H1 (cell line): ENCODE measurements around the gene KRTDAP. TPM values are rescaled to one million over a fixed set of nuclear protein-coding genes. Genes with fewer than 3 reads are reported as not detected.

ENCODE experiments used
- CTCF ChIA-PET: fragments of 300-600 bp; sonication (Branson Sonifier 250); formaldehyde crosslinking; loops from one replicate; lab custom pipeline; 2021; ENCODE audit not compliant: partially characterized antibody; lab: Charles Lee
- POLR2A ChIA-PET: fragments of 300-600 bp; sonication (Branson Sonifier 250); formaldehyde crosslinking; loops from one replicate; lab custom pipeline; 2021; ENCODE audit warnings: inconsistent platforms; ENCODE audit not compliant: partially characterized antibody; lab: Charles Lee
- DNase-seq, 2 experiments: peaks; one replicate each; pipeline versions ENCODE4 v3.0.0 to v3.0.0-alpha.2; 2010 to 2022; ENCODE audit warnings: low spot score in 2 of 2, low read depth in 1 of 2, mixed read lengths in 1 of 2
- FAIRE-seq: peaks from 2 replicates; lab custom pipeline; 2011; peaks lifted over from hg19 to GRCh38; lab: Jason Lieb, UNC
- H2AFZ ChIP-seq: 2 replicates; pipeline ENCODE4 v1.8.1; 2012; ENCODE audit warnings: low read length, inconsistent platforms
- H2AK5ac ChIP-seq: 2 replicates; pipeline ENCODE4 v1.6.1; 2013; ENCODE audit warnings: low read depth, low read length
- H2BK120ac ChIP-seq: replicated peaks from 2 replicates; pipeline ENCODE3; 2013; ENCODE audit warnings: low read depth, low read length, inconsistent platforms
- H2BK12ac ChIP-seq: 2 replicates; pipeline ENCODE4 v1.6.1; 2013; ENCODE audit warnings: low read depth, low read length
- H2BK15ac ChIP-seq: 2 replicates; pipeline ENCODE4 v1.6.1; 2013; ENCODE audit warnings: low read length
- H2BK20ac ChIP-seq: 2 replicates; pipeline ENCODE4 v1.6.1; 2013; ENCODE audit warnings: low read length
- H2BK5ac ChIP-seq: 2 replicates; pipeline ENCODE4 v1.6.1; 2013; ENCODE audit warnings: low read depth, low read length
- H3K14ac ChIP-seq: 2 replicates; pipeline ENCODE4 v1.6.1; 2013; ENCODE audit warnings: inconsistent platforms; ENCODE audit not compliant: insufficient read length
- H3K18ac ChIP-seq: 2 replicates; pipeline ENCODE4 v1.6.1; 2013; ENCODE audit warnings: low read length; ENCODE audit errors: extremely low read depth
- H3K23ac ChIP-seq: 2 replicates; pipeline ENCODE4 v1.6.1; 2013; ENCODE audit warnings: inconsistent platforms; ENCODE audit not compliant: insufficient read length
- H3K23me2 ChIP-seq: 2 replicates; pipeline ENCODE4 v1.6.1; 2013; ENCODE audit warnings: low read depth, low read length
- H3K27ac ChIP-seq: 2 replicates; pipeline ENCODE4 v1.6.1; 2011; ENCODE audit warnings: low read depth, low read length, inconsistent platforms
- H3K27me3 ChIP-seq, 4 experiments: replicated peaks in 1 of 4; 1 replicate in 1 of 4; 2 replicates in 3 of 4; pipeline versions ENCODE4 v1.6.1 to v1.8.1; 2011 to 2013; ENCODE audit warnings: low read length in 3 of 4, mild to moderate bottlenecking in 3 of 4, inconsistent platforms in 2 of 4, mixed read lengths in 2 of 4, moderate library complexity in 1 of 4; ENCODE audit not compliant: control insufficient read depth in 3 of 4, insufficient read depth in 3 of 4; ENCODE audit errors: extremely low read depth in 1 of 4
- H3K36me3 ChIP-seq, 4 experiments: 2 replicates each; pipeline versions ENCODE4 v1.6.1 to v1.8.1; 2011 to 2013; ENCODE audit warnings: mild to moderate bottlenecking in 4 of 4, low read length in 3 of 4, moderate library complexity in 2 of 4, control low read depth in 1 of 4, inconsistent platforms in 1 of 4; ENCODE audit not compliant: insufficient read depth in 4 of 4, control insufficient read depth in 2 of 4
- H3K4ac ChIP-seq: replicated peaks from 2 replicates; pipeline ENCODE3; 2013; ENCODE audit warnings: low read length, low read depth, mixed read lengths, inconsistent platforms; ENCODE audit not compliant: insufficient read length
- H3K4me1 ChIP-seq, 4 experiments: replicated peaks in 1 of 4; 1 replicate in 1 of 4; 2 replicates in 3 of 4; pipeline versions ENCODE4 v1.6.1 to v1.8.1; 2011 to 2013; ENCODE audit warnings: low read length in 3 of 4, inconsistent platforms in 2 of 4, mixed read lengths in 1 of 4; ENCODE audit not compliant: insufficient read depth in 4 of 4, control insufficient read depth in 3 of 4
- H3K4me2 ChIP-seq, 2 experiments: 2 replicates each; pipeline versions ENCODE4 v1.6.1 to v1.8.1; 2011 to 2013; ENCODE audit warnings: low read depth in 2 of 2, low read length in 2 of 2, control low read depth in 1 of 2, inconsistent platforms in 1 of 2, mild to moderate bottlenecking in 1 of 2; ENCODE audit not compliant: insufficient read depth in 1 of 2
- H3K4me3 ChIP-seq, 4 experiments: fragments of 200-600, 300-600 bp in 1 of 4; sonication (generic), shearing (Covaris generic), sonication (Bioruptor Twin) in 1 of 4; 2 replicates each; pipeline versions ENCODE4 v1.5.1 to v1.8.1; 2011 to 2016; ENCODE audit warnings: low read length in 4 of 4, low read depth in 3 of 4, control low read depth in 2 of 4, inconsistent platforms in 2 of 4, mild to moderate bottlenecking in 2 of 4, mixed read lengths in 1 of 4, moderate library complexity in 1 of 4; ENCODE audit not compliant: insufficient read depth in 2 of 4; ENCODE audit errors: extremely low read depth in 1 of 4
- H3K56ac ChIP-seq: replicated peaks from 2 replicates; pipeline ENCODE3; 2013; ENCODE audit warnings: low read depth, mild to moderate bottlenecking, mixed read lengths, low read length, inconsistent platforms; ENCODE audit not compliant: insufficient read length
- H3K79me1 ChIP-seq: 2 replicates; pipeline ENCODE4 v1.6.1; 2013; ENCODE audit warnings: low read depth, low read length, control low read depth
- H3K79me2 ChIP-seq, 2 experiments: 2 replicates each; pipeline versions ENCODE4 v1.6.1 to v1.8.1; 2012 to 2013; ENCODE audit warnings: low read length in 2 of 2, mild to moderate bottlenecking in 2 of 2, inconsistent platforms in 1 of 2; ENCODE audit not compliant: insufficient read depth in 2 of 2, control insufficient read depth in 1 of 2
- H3K9ac ChIP-seq, 4 experiments: replicated peaks in 1 of 4; 1 replicate in 1 of 4; 2 replicates in 3 of 4; pipeline versions ENCODE4 v1.6.1 to v1.8.1; 2011 to 2013; ENCODE audit warnings: low read depth in 3 of 4, low read length in 3 of 4, control low read depth in 2 of 4, mild to moderate bottlenecking in 2 of 4, moderate library complexity in 2 of 4, inconsistent platforms in 1 of 4; ENCODE audit errors: extremely low read depth in 1 of 4
- H3K9me3 ChIP-seq, 2 experiments: 2 replicates each; pipeline versions ENCODE4 v1.6.1 to v1.8.1; 2012 to 2013; ENCODE audit warnings: mild to moderate bottlenecking in 2 of 2, moderate library complexity in 2 of 2, control low read depth in 1 of 2, inconsistent platforms in 1 of 2, low read depth in 1 of 2, low read length in 1 of 2, mixed read lengths in 1 of 2; ENCODE audit not compliant: insufficient read depth in 2 of 2
- H4K20me1 ChIP-seq, 2 experiments: replicated peaks in 1 of 2; 2 replicates each; pipeline versions ENCODE3 to v1.8.1; 2011 to 2013; ENCODE audit warnings: inconsistent platforms in 2 of 2, low read length in 2 of 2, mild to moderate bottlenecking in 1 of 2; ENCODE audit not compliant: insufficient read depth in 2 of 2, control insufficient read depth in 1 of 2
- H4K5ac ChIP-seq: 2 replicates; pipeline ENCODE4 v1.6.1; 2013; ENCODE audit warnings: low read length, low read depth, mixed read lengths, inconsistent platforms; ENCODE audit not compliant: insufficient read length
- H4K8ac ChIP-seq: 2 replicates; pipeline ENCODE4 v1.8.0; 2013; ENCODE audit warnings: mild to moderate bottlenecking, moderate library complexity, low read length, inconsistent platforms; ENCODE audit not compliant: insufficient read depth; ENCODE audit errors: extremely low read depth
- H4K91ac ChIP-seq: replicated peaks from 2 replicates; pipeline ENCODE3; 2013; ENCODE audit warnings: low read length, mixed read lengths, inconsistent platforms; ENCODE audit not compliant: insufficient read length
- SP1 ChIP-seq: IDR thresholded peaks from 2 replicates; pipeline ENCODE4 v1.6.1; 2011; ENCODE audit warnings: low read depth, low read length
- TBP ChIP-seq: IDR thresholded peaks from 2 replicates; pipeline ENCODE4 v1.6.1; 2011; ENCODE audit warnings: low read depth, low read length, improper control_type of control experiment
- WGBS, 2 experiments: shearing (Covaris generic) in 1 of 2; methylation state at CpG; one replicate each; pipeline versions ENCODE4 v1.1.6 to v1.1.7; 2013 to 2015; ENCODE audit warnings: low lambda C conversion rate in 2 of 2, mixed read lengths in 2 of 2, inconsistent platforms in 1 of 2, low coverage in 1 of 2, missing lambda C conversion rate in 1 of 2; ENCODE audit not compliant: insufficient replicate concordance in 2 of 2, insufficient coverage in 1 of 2, insufficient read length in 1 of 2; ENCODE audit errors: extremely low coverage in 1 of 2, missing lambda C conversion rate in 1 of 2; 5-methylcytosine and 5-hydroxymethylcytosine counted together
- polyA plus RNA-seq, 7 experiments: library from polyadenylated mRNA; depleted of rRNA in 3 of 7; stranded (reverse) in 5 of 7; unstranded in 2 of 7; fragments of >200 nt in 5 of 7; fragments of 200-250 nt in 2 of 7; gene quantifications; 1 replicate in 5 of 7; 2 replicates in 1 of 7; 4 replicates in 1 of 7; pipeline versions ENCODE4 v1.2.1 to v1.2.3, GENCODE V29; 2011 to 2013; ENCODE audit warnings: missing spikeins in 2 of 7, mixed read lengths in 2 of 7
- total RNA-seq: library from RNA; stranded (reverse); fragmentation: NEBNext Ultra II Directional; extraction: Animal tissue kit (Norgen Biotek cat#: 25700); gene quantifications from 2 replicates; pipeline ENCODE4 v1.2.1, GENCODE V29; 2021

Gene KRTDAP
- total and polyA plus RNA-seq, 2 of the 8 experiments (the other 6 are each of a cell fraction or from before 2014, with no cell fraction given): 0.69 to 0.88 TPM

- 87% methylated on average over 27 of the region's 27 CpGs; no CpG with 5 or more reads in 1 of the 2 experiments for WGBS, 2 experiments
- TF ChIP-seq SP1 (no peak), TBP (no peak)
These were observed 40.8 kb downstream of the KRTDAP start for GRCh38 chr19:35449359-35450043.

More at GRCh38 chr19:35449359-35450043, 40.8 kb downstream of the KRTDAP start:
- H2AK5ac ChIP-seq: no peak overlapping the region
- no peak overlapping the region for H2BK120ac ChIP-seq
- H3K23me2 ChIP-seq: no peaks in the 10 kb centered on the region
- 0 out of 2 replicates have a peak overlapping the region, but pooled peaks have one; percentile 9 for H2BK12ac ChIP-seq
- H3K27me3 ChIP-seq: peaks cover 0 to 5% (median 0%) of the 10 kb centered on the region in 4 experiments; a peak in 3 of 7 replicates
- no peak overlapping the region for H2BK20ac ChIP-seq
- H3K79me2 ChIP-seq: no peaks in the 10 kb centered on the region
- no peak for FAIRE-seq
- no peak overlapping the region for H3K27ac ChIP-seq
- CTCF ChIA-PET: interaction anchor here (0.7 to 1.8 kb wide), 5 partner anchors 10 to 46 kb away, joined by 3 to 4 read pairs (median 4); no protein-coding TSS in a partner anchor
- no peaks in the 10 kb centered on the region for H3K36me3 ChIP-seq
- no peak overlapping the region for H3K56ac ChIP-seq
- H4K8ac ChIP-seq: peak overlapping the region; percentile 65
- H3K4me3 ChIP-seq: no peak overlapping the region
- H3K9me3 ChIP-seq: no peaks in the 10 kb centered on the region
- H3K18ac ChIP-seq: no peak overlapping the region
- no peak overlapping the region for H3K4me2 ChIP-seq
- no peak overlapping the region for H3K14ac ChIP-seq
- H2BK15ac ChIP-seq: no peak overlapping the region
- H4K20me1 ChIP-seq: no peaks in the 10 kb centered on the region
- H2AFZ ChIP-seq: no peak overlapping the region
- H3K23ac ChIP-seq: no peak overlapping the region
- H3K79me1 ChIP-seq: no peaks in the 10 kb centered on the region
- DNase-seq: no peak
- no peak overlapping the region for H3K9ac ChIP-seq
- H3K4ac ChIP-seq: no peak overlapping the region
- H3K4me1 ChIP-seq: peaks cover 0 to 4% (median 0%) of the 10 kb centered on the region in 4 experiments; a peak in 1 of 7 replicates
- H4K5ac ChIP-seq: no peak overlapping the region
- H2BK5ac ChIP-seq: no peak overlapping the region
- POLR2A ChIA-PET: interaction anchor here (1.1 kb wide), 1 partner anchor 26 kb away, joined by 3 read pairs; no protein-coding TSS in a partner anchor
- H4K91ac ChIP-seq: no peak overlapping the region
